Activated CD4-positive, CD25-positive, alpha-beta regulatory T cell treated with anti-CD3 and anti-CD28 coated beads, Interleukin-2, amount 50 U/mL, for 72 hours (primary cell): ENCODE data around the gene HDAC8.
"Not testable (repeated sequence)": the region's sequence is repeated elsewhere in the genome, so short reads cannot be mapped to it uniquely, and the experiment has no call there.

Experiments
- DNase-seq: peaks from one replicate; pipeline ENCODE4 v3.0.0; 2021

The HDAC8 gene

GRCh38 chrX:72526534-72527508 lies 45.8 kb downstream of the HDAC8 start:
- DNase-seq, result no peak

GRCh38 chrX:72498782-72499181 lies 73.9 kb downstream of the HDAC8 start:
- DNase-seq, result no peak

DNA sequence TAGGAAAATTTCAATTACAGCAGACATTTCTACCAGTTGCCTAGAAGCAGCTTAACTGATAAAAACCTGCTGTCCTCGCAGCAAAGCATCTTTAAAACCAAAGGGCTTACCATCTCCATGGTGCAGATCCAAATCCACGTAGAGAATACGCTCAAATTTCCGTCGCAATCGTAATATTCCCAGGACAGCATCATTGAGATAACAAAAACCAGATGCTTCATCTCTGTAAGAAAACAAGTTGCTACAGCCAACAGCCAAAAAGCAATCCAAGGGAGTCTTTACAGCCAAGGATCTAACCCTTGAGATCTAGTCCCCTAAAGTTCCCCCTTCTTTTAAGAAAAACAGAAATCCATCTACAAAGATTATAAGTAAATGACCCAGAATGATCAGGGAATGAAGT lies 77.6 kb downstream of the HDAC8 start:
- no peak for DNase-seq

- no peak for DNase-seq
Measured at GRCh38 chrX:72492499-72492898, 80.1 kb downstream of the HDAC8 start.

DNA sequence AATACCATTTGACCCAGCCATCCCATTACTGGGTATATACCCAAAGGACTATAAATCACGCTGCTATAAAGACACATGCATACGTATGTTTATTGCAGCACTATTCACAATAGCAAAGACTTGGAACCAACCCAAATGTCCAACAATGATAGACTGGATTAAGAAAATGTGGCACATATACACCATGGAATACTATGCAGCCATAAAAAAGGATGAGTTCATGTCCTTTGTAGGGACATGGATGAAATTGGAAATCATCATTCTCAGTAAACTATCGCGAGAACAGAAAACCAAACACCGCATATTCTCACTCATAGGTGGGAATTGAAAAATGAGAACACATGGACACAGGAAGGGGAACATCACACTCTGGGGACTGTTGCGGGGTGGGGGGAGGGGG lies 82.4 kb downstream of the HDAC8 start:
- DNase-seq, result not testable (repeated sequence)

- no peak for DNase-seq
Measured at GRCh38 chrX:72487661-72488060, 85.0 kb downstream of the HDAC8 start.

DNA sequence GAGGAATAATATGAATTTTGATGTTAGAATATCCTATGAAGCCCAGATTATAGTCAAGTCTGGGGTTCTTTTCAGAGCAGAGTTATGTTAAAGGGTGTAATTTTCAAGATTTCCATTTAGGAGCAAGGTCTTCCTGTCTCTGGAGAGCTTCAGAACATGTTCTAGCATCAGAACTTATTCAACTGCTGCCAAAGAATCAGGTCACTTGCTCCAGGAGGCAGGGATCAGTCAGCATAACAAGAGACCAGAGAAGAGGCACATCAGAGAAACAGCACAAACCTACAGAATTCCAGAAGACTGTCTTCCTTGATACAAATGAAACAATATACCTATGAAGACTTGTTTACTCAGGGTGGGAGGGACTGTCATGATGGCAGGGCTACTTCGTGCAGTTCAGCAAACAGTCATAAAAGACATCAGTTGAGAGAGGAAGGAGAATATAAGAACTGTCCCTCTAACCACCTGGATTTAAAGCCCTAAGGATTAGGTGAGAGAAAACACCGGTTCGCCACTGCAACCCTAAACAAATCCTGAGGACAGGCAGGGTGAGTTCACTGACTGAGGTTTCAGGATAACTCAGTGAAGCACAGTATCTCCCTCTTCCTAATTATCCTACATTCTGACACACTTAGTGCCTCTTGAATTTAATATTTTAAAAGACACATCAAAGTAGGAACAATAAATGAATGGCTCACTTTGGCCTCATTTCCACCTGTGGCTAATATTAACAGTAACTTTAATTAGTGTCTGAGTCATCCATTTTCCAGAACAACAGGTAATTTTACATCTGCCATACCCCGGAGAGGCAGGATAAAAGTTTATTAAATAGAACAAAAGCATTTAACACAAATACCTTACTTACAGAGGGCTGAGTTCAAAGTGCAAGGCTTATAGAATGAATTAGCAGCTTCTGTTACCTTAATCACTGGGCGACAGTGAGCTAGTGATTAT lies 93.0 kb downstream of the HDAC8 start:
- DNase-seq, result no peak

DNA sequence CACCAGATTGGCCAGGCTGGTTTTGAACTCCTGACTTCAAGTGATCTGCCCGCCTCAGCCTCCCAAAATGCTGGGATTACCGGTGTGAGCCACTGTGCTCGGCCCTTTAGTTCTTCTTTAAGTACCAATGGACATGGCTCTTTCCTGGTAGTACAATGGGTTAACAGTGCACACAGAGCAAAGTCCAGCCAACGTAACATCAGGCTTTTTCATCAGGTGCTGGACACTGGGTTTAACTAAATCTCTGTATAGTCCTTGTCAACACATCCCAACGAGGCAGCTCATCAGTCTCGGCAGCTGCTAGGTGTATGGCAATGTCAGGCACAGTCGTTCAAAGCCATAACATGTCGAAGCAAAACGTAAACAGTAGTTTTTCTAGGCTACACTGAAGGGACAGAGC lies 93.8 kb downstream of the HDAC8 start:
- no peak for DNase-seq

- DNase-seq, result no peak
Measured at GRCh38 chrX:72478351-72478750, 94.3 kb downstream of the HDAC8 start.

DNA sequence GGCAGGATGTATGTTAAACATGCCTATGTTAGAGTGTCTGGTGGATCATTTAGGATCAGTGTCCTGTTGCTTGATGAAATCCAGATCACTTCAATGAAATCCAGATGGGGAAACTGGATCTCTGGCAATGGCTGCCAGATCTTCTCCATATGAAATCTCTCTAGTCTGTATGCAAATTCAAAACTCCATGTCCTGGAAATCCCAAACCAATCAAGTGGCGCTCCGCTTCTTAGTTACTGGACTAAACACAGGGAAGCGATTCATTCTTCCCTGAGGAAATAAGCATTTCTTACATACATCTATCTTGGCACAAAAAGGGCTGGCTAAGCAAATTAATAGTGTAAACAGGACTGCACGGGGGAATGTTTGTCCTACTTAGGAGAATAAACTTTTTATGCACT lies 94.9 kb downstream of the HDAC8 start:
- DNase-seq, result no peak

GRCh38 chrX:72477376-72477775 lies 95.3 kb downstream of the HDAC8 start:
- no peak for DNase-seq

DNA sequence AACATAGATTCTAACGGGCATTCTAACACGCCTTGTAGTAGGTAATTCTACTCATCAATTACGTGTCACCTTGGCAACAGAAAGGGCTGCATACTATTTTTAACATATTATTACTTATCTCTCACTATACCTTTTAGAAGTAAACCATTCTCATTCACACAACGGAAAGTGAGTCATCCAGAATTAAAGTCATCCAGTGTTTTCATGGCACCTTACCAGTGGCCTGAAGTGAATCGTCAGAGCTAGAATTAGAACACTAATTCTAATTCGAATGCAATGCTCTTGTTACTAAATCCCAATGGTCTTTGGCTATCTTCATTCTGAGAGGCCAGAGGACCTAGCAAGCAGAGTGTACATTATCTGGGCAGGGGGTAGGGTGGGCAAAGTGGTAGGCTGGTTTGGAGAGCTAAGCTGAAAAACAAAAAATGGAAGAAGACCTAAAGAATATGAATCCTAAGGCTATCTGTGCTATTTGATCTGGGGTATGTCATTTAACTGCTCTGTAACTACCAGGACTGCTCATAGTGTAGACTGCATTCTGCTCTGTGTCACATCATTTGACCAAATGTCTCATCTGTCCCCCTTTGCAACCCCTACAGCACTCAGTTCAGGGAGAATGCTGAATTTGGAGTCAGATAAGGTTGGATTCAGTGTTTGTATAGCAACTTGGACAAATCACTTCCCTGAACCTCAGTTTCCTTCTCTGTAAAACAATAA lies 96.5 kb downstream of the HDAC8 start:
- no peak for DNase-seq

GRCh38 chrX:72475338-72475737 lies 97.3 kb downstream of the HDAC8 start:
- DNase-seq, result no peak

- no peak for DNase-seq
Measured at GRCh38 chrX:72470532-72471223, 102.0 kb downstream of the HDAC8 start.

GRCh38 chrX:72470117-72470516 lies 102.5 kb downstream of the HDAC8 start:
- no peak for DNase-seq

DNA sequence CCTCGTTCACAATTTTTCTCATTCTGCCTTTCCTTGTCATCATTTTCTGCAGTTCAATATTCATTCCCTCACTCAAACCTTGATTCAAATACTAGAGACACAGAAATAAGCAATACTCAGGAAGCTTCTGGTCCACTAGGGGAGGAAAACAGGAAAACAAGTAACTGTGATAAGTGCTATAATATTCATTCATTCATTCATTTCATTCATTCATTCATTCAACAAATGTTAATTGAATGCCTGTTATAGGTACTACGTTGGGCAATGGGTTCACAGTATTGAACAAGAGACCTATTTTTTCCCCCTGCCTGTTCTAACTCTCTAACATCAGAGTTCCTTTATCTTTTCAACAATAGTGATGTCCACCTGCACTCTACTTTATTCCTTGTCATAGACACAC lies 104.0 kb downstream of the HDAC8 start:
- no peak for DNase-seq

DNA sequence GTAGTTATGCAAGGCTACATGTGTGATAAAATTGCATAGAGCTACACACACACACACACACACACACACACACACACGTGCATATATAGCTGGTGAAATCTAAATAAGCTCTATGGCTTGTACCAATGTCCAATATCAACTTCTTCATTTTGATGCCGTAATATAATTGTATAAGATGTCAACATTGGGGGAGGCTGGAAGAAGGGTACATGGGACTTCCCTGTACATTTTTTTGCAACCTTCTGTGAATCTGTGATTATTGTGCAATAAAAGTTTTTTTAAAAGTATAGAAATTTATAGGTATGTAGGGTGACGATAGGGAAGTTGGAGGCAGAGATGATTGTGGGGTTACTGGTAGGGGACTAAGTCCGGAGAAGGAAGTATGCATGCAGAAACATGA lies 105.5 kb downstream of the HDAC8 start:
- no peak for DNase-seq

DNA sequence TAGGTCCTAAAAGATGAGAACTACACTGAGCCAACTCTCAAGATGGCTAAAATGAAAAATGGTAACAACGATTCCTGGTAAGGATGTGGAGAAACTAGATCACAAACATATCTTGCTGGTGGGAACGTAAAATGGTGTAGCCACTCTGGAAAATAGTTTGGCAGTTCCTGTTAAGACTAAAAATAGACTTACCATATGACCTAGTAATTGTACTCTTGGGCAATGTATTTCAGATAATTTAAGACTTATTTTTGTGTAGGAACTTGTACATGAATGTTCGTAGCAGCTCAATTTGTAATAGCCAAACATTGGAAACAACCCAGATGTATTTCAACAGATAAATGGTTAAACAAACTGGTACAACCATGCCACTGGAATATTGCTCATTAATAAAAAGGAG lies 106.2 kb downstream of the HDAC8 start:
- DNase-seq, result no peak

- no peak for DNase-seq
Measured at GRCh38 chrX:72465889-72466288, 106.8 kb downstream of the HDAC8 start.

GRCh38 chrX:72461766-72462165 lies 110.9 kb downstream of the HDAC8 start:
- DNase-seq, result no peak

DNA sequence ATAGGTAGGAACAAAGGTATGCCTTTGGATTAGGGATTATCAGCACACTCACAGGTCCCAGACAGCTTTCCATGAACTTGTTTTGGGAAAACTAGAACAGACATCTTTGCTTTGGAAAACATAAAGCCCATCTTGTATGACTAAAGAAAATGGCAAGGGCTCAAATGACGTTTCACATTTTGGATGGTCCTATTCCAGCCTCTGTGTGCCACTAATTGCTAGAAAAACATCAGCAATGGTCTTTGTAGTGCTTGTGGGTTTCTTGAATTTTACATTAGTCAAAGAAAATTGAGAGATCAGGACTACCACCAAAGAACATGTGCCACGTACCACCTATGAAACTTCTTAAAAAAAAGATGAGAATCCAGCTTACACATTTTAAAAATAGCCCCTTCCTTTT lies 111.4 kb downstream of the HDAC8 start:
- no peak for DNase-seq

DNA sequence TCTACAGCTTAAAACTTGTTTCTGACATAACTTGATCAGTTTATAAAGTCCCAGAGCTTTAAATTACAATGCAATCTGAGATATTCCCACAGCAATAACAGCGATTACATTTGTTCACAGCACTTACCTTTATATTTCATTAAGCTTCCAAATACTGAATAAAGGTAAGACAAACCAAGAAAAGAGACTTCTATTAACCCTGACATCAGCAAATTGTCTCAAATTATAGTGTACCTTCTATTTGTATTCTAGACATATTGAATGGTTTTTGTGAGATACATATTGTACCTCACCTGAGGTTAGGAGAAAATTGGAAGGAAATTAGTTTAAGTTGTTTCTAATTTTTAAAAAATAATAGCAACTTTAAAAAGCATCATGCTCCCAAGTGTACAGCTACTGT lies 111.9 kb downstream of the HDAC8 start:
- DNase-seq, result no peak
